ENCODE measurements around the gene TCF12. TPM values are rescaled to one million over a fixed set of nuclear protein-coding genes. Genes with fewer than 3 reads are reported as not detected.

The TCF12 gene
- total RNA-seq, 1 experiment from 2014 or later, result 200 TPM

GRCh38 chr15:57169643-57170042 lies 251.2 kb downstream of the TCF12 start:
- no peak for DNase-seq (ENCODE audit: low read depth)

- no peak for DNase-seq (ENCODE audit: low read depth)
Measured at GRCh38 chr15:57171426-57171825, 253.0 kb downstream of the TCF12 start.

- no peak for DNase-seq (ENCODE audit: low read depth)
Measured at GRCh38 chr15:57172925-57173324, 254.5 kb downstream of the TCF12 start.

GRCh38 chr15:57183041-57183440 lies 264.6 kb downstream of the TCF12 start:
- no peak for DNase-seq (ENCODE audit: low read depth)

- no peak for DNase-seq (ENCODE audit: low read depth)
Measured at GRCh38 chr15:57183614-57184344, 265.3 kb downstream of the TCF12 start.

- no peak for DNase-seq (ENCODE audit: low read depth)
Measured at GRCh38 chr15:57184502-57184901, 266.1 kb downstream of the TCF12 start.

- no peak for DNase-seq (ENCODE audit: low read depth)
Measured at GRCh38 chr15:57185507-57186074, 267.1 kb downstream of the TCF12 start.

- DNase-seq (ENCODE audit: low read depth), result no peak
Measured at GRCh38 chr15:57189466-57189865, 271.0 kb downstream of the TCF12 start.

GRCh38 chr15:57190208-57190607 lies 271.8 kb downstream of the TCF12 start:
- no peak for DNase-seq (ENCODE audit: low read depth)

- no peak for DNase-seq (ENCODE audit: low read depth)
Measured at GRCh38 chr15:57193161-57193560, 274.7 kb downstream of the TCF12 start.

- DNase-seq (ENCODE audit: low read depth), result no peak
Measured at GRCh38 chr15:57195326-57195725, 276.9 kb downstream of the TCF12 start.

- no peak for DNase-seq (ENCODE audit: low read depth)
Measured at GRCh38 chr15:57196865-57197264, 278.4 kb downstream of the TCF12 start.

GRCh38 chr15:57198131-57198530 lies 279.7 kb downstream of the TCF12 start:
- DNase-seq (ENCODE audit: low read depth), result no peak

GRCh38 chr15:57198654-57199291 lies 280.3 kb downstream of the TCF12 start:
- no peak for DNase-seq (ENCODE audit: low read depth)

- DNase-seq (ENCODE audit: low read depth), result no peak
Measured at GRCh38 chr15:57201578-57201977, 283.1 kb downstream of the TCF12 start.

- DNase-seq (ENCODE audit: low read depth), result no peak
Measured at GRCh38 chr15:57203906-57204305, 285.5 kb downstream of the TCF12 start.

GRCh38 chr15:57205027-57205855 lies 286.8 kb downstream of the TCF12 start:
- no peak for DNase-seq (ENCODE audit: low read depth)

GRCh38 chr15:57205996-57206395 lies 287.6 kb downstream of the TCF12 start:
- no peak for DNase-seq (ENCODE audit: low read depth)

- DNase-seq (ENCODE audit: low read depth), result peak; percentile 11
Measured at GRCh38 chr15:57213862-57214261, 295.4 kb downstream of the TCF12 start.

- DNase-seq (ENCODE audit: low read depth), result no peak
Measured at GRCh38 chr15:57215326-57215725, 296.9 kb downstream of the TCF12 start.

GRCh38 chr15:57215881-57216280 lies 297.4 kb downstream of the TCF12 start:
- DNase-seq (ENCODE audit: low read depth), result no peak

- peak; percentile 64 for DNase-seq (ENCODE audit: low read depth)
Measured at GRCh38 chr15:57216288-57216687, 297.8 kb downstream of the TCF12 start.

Measured in Daoy (cell line).